T-helper 1 cell treated with Interleukin-12 subunit alpha and Interleukin-12 subunit beta and Interleukin-4 antibody, amounts not matched to agents 30 ng/mL and 1 ng/mL, for 36 hours (primary cell): ENCODE data around the gene AK2. TPM values are rescaled to one million over a fixed set of nuclear protein-coding genes. Genes with fewer than 3 reads are reported as not detected.

Experiments
- intact Hi-C: fragments of 100-400 bp; cut with micrococcal nuclease; formaldehyde crosslinking; loops from one replicate; pipeline ENCODE4 v1.15.1; 2024
- total RNA-seq: library from RNA; stranded (reverse); gene quantifications from 2 replicates; pipeline ENCODE4 v1.2.3, GENCODE V29; 2022

Gene AK2
- total RNA-seq, 1 donor from 2014 or later = 222 TPM

- intact Hi-C loops = loop anchor here (1.0 to 2.0 kb wide), 3 partner anchors 11 to 44 kb away; partner anchors contain the start of gene AK2
Observed at GRCh38 chr1:33025180-33025569, 11.5 kb downstream of the AK2 start.

GRCh38 chr1:33024430-33025179, 12.1 kb downstream of the AK2 start:
- intact Hi-C loops = loop anchor here (1.0 to 2.0 kb wide), 3 partner anchors 12 to 43 kb away; partner anchors contain the start of gene AK2

- intact Hi-C loops = no loop called here
Observed at GRCh38 chr1:33022650-33023200, 14.0 kb downstream of the AK2 start.

- intact Hi-C loops = no loop called here
Observed at GRCh38 chr1:33021567-33022431, 14.9 kb downstream of the AK2 start.

DNA sequence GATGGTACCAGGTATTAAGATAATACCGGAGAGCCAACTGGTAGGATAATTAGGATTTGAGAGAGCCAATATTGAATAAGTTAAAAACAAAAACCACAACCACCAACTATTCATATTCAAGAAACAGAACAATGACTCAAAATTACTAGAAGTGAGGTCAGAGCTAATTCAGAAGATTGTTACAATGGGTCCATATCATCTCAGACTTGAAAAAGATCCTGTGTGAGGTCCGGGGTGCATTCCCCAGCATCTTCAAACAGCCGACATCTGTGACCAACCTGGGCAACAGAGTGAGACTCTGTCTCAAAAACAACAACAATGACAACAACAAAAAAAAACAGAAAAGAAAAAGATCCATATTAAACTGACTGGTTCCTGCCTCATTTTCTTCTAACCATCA, 18.6 kb downstream of the AK2 start:
- intact Hi-C loops = no loop called here

GRCh38 chr1:33017175-33017574, 19.5 kb downstream of the AK2 start:
- intact Hi-C loops = no loop called here

DNA sequence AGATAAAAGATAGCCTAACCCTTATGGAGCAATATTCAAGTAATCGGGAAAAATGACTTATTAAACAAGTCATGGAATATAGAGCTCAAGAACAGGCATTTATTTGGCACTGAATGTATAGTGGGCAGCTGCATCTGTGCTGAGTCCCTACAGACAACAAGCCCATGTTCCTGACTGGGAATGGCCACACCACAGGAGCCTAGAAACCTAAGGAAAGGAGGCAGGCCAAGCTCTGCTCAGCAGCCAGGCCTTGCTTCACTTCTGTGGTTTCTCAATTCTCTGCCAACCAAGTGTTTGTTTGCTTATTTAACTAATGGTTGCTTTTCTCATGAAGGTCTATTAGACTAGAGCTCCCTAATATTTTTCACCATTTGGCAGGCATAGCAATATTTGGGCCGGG, 21.5 kb downstream of the AK2 start:
- intact Hi-C loops = no loop called here

DNA sequence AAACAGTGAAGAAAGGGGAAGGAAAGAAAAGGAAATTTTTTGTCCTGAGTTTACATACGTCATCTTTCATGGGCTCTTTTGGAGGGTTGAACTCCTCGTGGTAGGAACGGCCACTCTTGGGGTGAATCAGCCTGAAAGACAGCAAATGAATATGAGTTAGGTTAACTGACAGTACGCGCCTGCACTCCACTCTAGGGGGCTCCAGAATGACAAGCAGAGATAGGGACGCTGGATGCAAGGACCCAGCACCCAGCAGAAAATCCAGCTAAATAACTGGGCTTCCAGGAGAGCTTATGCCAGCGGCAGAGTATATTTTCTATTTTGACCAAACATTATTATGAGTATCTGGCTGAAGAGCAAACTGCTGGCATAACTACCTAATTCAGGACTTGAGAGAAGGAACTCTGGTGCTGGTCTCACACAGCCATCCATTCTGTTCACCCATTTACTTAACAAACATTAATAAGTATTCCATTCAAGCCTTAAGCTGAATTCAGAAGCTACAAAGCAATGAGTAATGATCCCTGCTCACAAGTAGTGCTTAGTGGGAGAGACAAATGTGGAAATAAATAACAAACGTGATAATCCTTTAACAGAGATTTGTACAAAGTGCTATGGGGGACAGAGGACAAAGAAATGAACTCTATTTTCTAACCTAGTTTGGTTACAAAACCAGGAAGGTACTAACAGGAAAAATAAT, 22.1 kb downstream of the AK2 start:
- intact Hi-C loops = no loop called here

- intact Hi-C loops = no loop called here
Observed at GRCh38 chr1:33013791-33014190, 22.9 kb downstream of the AK2 start.

DNA sequence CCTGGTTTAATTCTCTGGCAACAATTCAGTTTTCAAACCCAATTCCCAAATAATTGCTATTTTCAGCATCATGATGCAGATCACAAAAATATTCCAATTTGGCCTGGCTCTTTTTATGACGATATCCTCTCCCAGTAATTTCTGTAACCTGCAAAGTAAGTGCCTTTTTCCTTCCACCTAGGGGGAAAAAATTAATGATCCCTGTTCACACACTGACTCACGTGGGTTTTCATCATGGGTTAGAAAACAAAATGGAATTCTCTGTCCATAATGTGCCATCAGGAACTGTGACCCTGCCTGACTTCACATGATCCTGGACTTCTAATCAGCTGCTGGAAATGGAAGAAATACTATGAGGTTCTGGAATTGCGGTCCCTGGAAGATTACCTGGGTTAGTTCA, 24.5 kb downstream of the AK2 start:
- intact Hi-C loops = no loop called here

DNA sequence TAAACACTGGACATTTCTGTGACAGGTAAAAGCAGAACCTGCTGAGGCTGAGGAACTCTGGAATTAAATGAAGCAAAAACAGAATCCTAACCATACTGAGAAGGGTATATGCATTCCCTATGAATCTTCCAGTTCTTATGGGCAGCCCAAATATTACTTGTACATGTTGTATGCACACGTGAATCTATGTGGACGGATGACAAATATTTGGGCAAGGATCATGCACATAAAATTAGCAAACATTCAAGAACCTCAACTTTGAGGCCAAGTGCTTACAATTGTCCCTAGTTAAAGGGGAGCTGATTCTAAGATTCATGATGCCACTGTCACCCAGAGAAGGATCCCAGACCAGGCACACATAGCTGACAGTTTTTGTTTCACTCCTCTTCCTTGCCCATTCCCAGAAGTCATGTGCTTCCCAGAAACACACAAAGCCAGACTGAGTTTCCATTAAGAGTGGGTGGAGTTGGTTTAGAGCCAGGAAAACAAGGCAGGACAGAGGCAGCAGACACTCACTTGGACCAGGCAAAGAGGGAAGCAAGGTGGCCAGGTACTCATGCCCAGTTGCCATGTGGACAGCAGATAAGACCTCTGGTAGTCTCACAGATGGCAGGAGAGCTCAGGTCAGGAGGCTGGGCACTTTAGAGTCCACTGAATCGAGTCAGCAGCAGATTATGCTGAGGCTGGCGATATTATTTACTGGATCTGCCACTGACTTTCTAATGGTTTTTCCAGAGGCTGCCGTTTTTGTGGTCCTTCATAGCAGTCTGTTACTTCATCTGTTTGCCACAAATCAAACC, 25.6 kb downstream of the AK2 start:
- intact Hi-C loops = no loop called here

DNA sequence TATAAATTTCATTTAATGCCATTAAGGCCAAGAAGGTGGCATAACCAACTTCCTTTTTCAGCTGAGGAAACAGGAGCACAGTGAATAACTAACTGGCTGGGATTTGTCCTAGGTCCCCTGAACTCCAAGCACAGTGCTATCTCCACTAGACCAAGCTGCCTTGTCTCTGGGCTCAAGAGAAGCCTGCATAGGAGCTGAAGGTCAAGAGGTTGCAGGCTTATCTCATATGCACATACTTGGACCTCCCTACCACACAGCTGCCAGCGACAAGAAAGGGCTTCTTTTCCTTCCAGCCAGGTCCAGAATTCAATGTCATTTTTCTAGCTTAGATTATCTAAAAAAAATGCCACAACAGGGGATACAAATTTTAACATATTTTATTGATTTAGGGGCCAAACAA, 27.1 kb downstream of the AK2 start:
- intact Hi-C loops = no loop called here

DNA sequence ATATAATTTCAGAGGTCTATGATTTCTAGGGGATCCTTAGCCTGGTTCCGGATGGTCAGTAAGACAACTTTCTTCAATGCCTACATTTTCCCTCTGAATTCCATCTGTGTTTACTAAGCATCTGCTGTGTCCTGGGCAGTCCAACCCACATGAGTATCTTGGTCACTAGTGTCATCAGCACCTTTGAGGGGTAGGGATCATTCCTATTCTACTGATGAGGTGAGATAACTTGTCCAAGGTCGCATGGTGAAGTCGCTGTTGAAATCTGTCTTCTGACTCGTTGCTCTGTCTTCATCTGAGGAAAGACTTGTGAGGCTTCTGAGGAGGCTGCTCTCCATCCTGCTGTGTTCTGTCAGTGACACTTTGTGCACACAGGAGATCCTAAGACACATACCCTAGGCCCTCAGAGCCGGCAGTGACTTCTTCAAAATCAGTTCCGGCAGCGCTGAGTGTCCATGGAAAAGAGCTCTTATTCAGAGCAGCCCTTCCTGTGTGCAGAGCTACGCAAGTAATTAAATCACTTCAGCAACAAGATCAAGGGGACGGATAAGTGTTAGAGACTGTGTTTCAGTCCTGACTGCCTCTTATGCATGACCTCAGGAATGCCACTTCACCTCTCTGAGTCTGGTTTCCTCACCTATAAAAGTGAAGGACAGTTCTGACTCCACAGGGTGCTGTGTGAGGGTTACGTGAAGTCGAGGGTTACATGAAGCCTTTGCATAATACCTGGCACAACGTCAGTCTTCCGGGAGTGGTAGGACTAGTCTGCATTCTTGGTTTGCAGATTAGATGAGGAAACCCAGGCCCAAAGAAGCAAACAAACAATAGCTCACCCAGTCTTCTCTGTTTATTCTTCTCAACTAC, 28.4 kb downstream of the AK2 start:
- intact Hi-C loops = no loop called here

GRCh38 chr1:33007190-33008050, 29.3 kb downstream of the AK2 start:
- intact Hi-C loops = loop anchor here (1.0 kb wide), 2 partner anchors 43 to 74 kb away; partner anchors contain the start of gene RNF19B

- intact Hi-C loops = no loop called here
Observed at GRCh38 chr1:33005838-33006421, 30.8 kb downstream of the AK2 start.

DNA sequence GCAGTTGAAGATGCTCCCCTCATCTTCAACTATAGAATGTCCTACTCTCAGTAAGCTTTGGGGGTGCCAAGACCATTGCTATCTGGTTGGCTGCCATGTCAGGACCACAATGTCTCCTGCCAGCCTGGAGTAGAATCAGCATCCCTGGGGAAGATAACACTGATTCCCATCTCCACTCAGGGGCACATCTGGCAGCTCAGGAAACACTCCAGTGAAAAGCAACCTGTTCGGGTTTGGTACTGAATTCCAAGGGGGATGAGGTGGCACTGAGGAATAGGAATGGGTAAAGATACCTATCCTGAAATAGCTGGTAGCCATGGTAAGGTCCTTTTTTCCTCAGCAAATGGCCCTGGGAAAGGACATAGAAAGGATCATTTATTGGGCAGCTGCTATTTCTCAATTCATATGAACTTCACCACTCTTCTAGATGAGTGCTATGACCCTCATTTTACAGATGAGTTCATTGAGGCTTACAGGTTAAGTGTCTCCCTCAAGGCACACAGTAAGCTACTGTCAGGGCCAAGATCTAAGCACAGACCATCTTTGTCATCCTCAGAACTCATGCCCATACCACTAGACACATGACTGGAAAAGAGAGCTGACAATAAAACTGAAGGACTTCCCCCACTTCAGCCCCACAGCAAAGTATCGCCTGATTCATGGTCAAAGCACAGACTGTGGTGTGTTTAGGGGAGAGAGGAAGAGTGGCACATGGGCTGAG, 31.4 kb downstream of the AK2 start:
- intact Hi-C loops = no loop called here

- intact Hi-C loops = no loop called here
Observed at GRCh38 chr1:33004613-33005012, 32.1 kb downstream of the AK2 start.

GRCh38 chr1:33003657-33004056, 33.0 kb downstream of the AK2 start:
- intact Hi-C loops = no loop called here
